Measurements from ENCODE around the gene MIER1. TPM values are rescaled to one million over a fixed set of nuclear protein-coding genes. Genes with fewer than 3 reads are reported as not detected.

MIER1 gene
- total and polyA plus RNA-seq, 9 of the 15 experiments (the other 6 are each of a cell fraction or from before 2014, with no cell fraction given), result 13.9 to 34.8 (median 21.5) TPM

DNA sequence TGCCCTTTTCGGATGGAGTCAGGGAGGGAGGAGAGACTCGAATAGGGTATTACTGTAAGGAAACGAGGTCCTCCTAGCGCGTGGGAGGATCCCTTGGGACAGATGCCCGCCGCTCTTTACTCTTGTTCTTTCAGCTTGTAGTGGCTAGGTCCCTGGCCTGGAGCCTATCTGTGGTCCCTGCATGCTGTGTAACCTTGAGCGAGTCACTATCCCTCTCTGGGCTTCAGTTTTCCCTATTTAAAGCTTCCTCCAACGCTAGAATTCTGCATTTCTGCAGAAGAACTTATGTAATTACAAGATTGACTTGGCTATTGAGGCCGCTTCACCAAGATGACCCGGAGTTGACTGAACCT is 744 bp downstream of the MIER1 start (continued):
- TF ChIP-seq, protein P1, sequence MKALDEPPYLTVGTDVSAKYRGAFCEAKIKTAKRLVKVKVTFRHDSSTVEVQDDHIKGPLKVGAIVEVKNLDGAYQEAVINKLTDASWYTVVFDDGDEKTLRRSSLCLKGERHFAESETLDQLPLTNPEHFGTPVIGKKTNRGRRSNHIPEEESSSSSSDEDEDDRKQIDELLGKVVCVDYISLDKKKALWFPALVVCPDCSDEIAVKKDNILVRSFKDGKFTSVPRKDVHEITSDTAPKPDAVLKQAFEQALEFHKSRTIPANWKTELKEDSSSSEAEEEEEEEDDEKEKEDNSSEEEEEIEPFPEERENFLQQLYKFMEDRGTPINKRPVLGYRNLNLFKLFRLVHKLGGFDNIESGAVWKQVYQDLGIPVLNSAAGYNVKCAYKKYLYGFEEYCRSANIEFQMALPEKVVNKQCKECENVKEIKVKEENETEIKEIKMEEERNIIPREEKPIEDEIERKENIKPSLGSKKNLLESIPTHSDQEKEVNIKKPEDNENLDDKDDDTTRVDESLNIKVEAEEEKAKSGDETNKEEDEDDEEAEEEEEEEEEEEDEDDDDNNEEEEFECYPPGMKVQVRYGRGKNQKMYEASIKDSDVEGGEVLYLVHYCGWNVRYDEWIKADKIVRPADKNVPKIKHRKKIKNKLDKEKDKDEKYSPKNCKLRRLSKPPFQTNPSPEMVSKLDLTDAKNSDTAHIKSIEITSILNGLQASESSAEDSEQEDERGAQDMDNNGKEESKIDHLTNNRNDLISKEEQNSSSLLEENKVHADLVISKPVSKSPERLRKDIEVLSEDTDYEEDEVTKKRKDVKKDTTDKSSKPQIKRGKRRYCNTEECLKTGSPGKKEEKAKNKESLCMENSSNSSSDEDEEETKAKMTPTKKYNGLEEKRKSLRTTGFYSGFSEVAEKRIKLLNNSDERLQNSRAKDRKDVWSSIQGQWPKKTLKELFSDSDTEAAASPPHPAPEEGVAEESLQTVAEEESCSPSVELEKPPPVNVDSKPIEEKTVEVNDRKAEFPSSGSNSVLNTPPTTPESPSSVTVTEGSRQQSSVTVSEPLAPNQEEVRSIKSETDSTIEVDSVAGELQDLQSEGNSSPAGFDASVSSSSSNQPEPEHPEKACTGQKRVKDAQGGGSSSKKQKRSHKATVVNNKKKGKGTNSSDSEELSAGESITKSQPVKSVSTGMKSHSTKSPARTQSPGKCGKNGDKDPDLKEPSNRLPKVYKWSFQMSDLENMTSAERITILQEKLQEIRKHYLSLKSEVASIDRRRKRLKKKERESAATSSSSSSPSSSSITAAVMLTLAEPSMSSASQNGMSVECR (CRISPR knock-in tag; IDR thresholded peaks at IDR 0.05), result no peak; the same call in 1 of the 2 replicates
- TF ChIP-seq, protein P2, sequence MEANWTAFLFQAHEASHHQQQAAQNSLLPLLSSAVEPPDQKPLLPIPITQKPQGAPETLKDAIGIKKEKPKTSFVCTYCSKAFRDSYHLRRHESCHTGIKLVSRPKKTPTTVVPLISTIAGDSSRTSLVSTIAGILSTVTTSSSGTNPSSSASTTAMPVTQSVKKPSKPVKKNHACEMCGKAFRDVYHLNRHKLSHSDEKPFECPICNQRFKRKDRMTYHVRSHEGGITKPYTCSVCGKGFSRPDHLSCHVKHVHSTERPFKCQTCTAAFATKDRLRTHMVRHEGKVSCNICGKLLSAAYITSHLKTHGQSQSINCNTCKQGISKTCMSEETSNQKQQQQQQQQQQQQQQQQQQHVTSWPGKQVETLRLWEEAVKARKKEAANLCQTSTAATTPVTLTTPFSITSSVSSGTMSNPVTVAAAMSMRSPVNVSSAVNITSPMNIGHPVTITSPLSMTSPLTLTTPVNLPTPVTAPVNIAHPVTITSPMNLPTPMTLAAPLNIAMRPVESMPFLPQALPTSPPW (CRISPR knock-in tag; IDR thresholded peaks at IDR 0.05), result no peak
- TF ChIP-seq, protein P3, sequence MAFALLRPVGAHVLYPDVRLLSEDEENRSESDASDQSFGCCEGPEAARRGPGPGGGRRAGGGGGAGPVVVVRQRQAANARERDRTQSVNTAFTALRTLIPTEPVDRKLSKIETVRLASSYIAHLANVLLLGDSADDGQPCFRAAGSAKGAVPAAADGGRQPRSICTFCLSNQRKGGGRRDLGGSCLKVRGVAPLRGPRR (CRISPR knock-in tag; IDR thresholded peaks at IDR 0.05), result no peak
- TF ChIP-seq BRF1 (IDR thresholded peaks at IDR 0.05; ENCODE audit: borderline replicate concordance, extremely low read depth, insufficient read length) (no peak), NCOA6 (IDR thresholded peaks at IDR 0.05) (no peak), CTBP1 (IDR thresholded peaks at IDR 0.05; ENCODE audit: borderline replicate concordance) (no peak), NELFE (IDR thresholded peaks at IDR 0.05; ENCODE audit: insufficient read depth, insufficient read length) (no peak), RFX7 (CRISPR knock-in tag; IDR thresholded peaks at IDR 0.05) (no peak), HMGN3 (IDR thresholded peaks at IDR 0.05; ENCODE audit: borderline replicate concordance, extremely low read depth, insufficient read length, low read depth, low read length) (no peak), KAT7 (CRISPR knock-in tag; IDR thresholded peaks at IDR 0.05; ENCODE audit: borderline replicate concordance) (peak; percentile 72; the same call in 1 of the 2 replicates), KDM4B (IDR thresholded peaks at IDR 0.05; ENCODE audit: borderline replicate concordance in 2 of 2, low read depth in 1 of 2) (no peak), KAT8 (IDR thresholded peaks at IDR 0.05; ENCODE audit: low read depth) (no peak), ASH1L (IDR thresholded peaks at IDR 0.05; ENCODE audit: borderline replicate concordance, low read depth, partially characterized antibody) (peak; percentile 4), HLTF (IDR thresholded peaks at IDR 0.05) (no peak), NR1H2 (CRISPR knock-in tag; IDR thresholded peaks at IDR 0.05) (no peak), ZNF766 (CRISPR knock-in tag; conservative IDR thresholded peaks at IDR 0.05) (no peak), ZNF282 (CRISPR knock-in tag; IDR thresholded peaks at IDR 0.05) (no peak), MEF2D (tag; conservative IDR thresholded peaks at IDR 0.05; ENCODE audit: low read depth) (no peak)
- TF ChIP-seq, protein P4, sequence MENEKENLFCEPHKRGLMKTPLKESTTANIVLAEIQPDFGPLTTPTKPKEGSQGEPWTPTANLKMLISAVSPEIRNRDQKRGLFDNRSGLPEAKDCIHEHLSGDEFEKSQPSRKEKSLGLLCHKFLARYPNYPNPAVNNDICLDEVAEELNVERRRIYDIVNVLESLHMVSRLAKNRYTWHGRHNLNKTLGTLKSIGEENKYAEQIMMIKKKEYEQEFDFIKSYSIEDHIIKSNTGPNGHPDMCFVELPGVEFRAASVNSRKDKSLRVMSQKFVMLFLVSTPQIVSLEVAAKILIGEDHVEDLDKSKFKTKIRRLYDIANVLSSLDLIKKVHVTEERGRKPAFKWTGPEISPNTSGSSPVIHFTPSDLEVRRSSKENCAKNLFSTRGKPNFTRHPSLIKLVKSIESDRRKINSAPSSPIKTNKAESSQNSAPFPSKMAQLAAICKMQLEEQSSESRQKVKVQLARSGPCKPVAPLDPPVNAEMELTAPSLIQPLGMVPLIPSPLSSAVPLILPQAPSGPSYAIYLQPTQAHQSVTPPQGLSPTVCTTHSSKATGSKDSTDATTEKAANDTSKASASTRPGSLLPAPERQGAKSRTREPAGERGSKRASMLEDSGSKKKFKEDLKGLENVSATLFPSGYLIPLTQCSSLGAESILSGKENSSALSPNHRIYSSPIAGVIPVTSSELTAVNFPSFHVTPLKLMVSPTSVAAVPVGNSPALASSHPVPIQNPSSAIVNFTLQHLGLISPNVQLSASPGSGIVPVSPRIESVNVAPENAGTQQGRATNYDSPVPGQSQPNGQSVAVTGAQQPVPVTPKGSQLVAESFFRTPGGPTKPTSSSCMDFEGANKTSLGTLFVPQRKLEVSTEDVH (IDR thresholded peaks at IDR 0.05; ENCODE audit: low read depth, partially characterized antibody), result peak; percentile 5

Measured in K562 (cell line).